ENCODE data around the gene DIAPH3.

Gene DIAPH3

DNA sequence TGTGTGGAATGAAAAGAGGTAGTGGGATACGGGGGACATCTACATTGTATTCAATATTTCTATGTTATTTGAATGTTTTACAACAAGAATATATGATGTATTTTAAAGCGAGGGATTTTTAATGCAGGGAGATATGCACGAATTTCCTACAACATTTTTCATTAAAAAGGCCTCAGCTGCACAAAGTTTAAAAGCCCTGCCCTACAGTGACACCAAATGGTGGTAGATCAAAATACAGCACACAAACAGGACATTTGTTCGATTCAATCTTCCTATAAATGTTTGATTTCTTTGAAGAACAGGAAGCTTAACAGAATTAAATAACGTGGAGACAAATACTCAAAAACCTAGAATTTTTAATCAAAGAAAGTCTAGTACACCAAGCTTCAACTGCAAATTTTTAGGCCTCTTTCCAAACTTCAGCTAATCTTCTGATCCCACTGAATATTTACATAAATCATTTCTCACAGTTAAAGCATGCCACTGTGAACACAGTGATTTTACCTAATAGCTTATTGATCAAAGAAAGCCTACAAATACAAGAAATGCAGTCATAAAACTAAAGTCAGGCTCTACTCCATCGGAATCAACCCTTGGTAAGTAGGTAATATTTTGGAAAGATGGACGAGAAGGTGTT, 257.2 kb downstream of the DIAPH3 start:
- no peaks in the 10 kb centered on the region for H3K36me3 ChIP-seq (ENCODE audit: control insufficient read depth, low read length)
- H4K20me1 ChIP-seq (ENCODE audit: control insufficient read depth, insufficient read depth, low read depth, low read length) = no peaks in the 10 kb centered on the region
- H3K9me2 ChIP-seq (replicated peaks; ENCODE audit: control insufficient read depth, low read length) = no peaks in the 10 kb centered on the region
- no peak overlapping the region for H3K27ac ChIP-seq (ENCODE audit: low read depth, low read length)
- no peaks in the 10 kb centered on the region for H3K79me2 ChIP-seq (ENCODE audit: control insufficient read depth, low read length)
- H3K4me3 ChIP-seq (ENCODE audit: low read length) = no peak overlapping the region
- no peaks in the 10 kb centered on the region for H3K27me3 ChIP-seq (ENCODE audit: control insufficient read depth, low read length)
- H3F3A ChIP-seq (ENCODE audit: control insufficient read depth, insufficient read depth) = no peaks in the 10 kb centered on the region
- TF ChIP-seq CTCF (IDR thresholded peaks at IDR 0.05; ENCODE audit: low read depth, low read length, poor library complexity, severe bottlenecking) (peak; percentile 56), EZH2phosphoT487 (IDR thresholded peaks at IDR 0.05; ENCODE audit: borderline replicate concordance, low read length) (no peak)
- no peaks in the 10 kb centered on the region for H3K4me1 ChIP-seq (ENCODE audit: control insufficient read depth, low read length)
- no peaks in the 10 kb centered on the region for H3K9me3 ChIP-seq (ENCODE audit: control insufficient read depth, insufficient read depth, low read length)
- no peak overlapping the region for H3K4me2 ChIP-seq (ENCODE audit: low read length)

GRCh38 chr13:59901191-59901590, 262.5 kb downstream of the DIAPH3 start:
- Histone ChIP-seq H3K9me3 (ENCODE audit: control insufficient read depth, insufficient read depth, low read length) (no peaks in the 10 kb centered on the region), H4K20me1 (ENCODE audit: control insufficient read depth, insufficient read depth, low read depth, low read length) (no peaks in the 10 kb centered on the region), H3K79me2 (ENCODE audit: control insufficient read depth, low read length) (no peaks in the 10 kb centered on the region), H3K36me3 (ENCODE audit: control insufficient read depth, low read length) (no peaks in the 10 kb centered on the region), H3K27me3 (ENCODE audit: control insufficient read depth, low read length) (no peaks in the 10 kb centered on the region), H3K4me1 (ENCODE audit: control insufficient read depth, low read length) (no peaks in the 10 kb centered on the region), H3K9me2 (replicated peaks; ENCODE audit: control insufficient read depth, low read length) (no peaks in the 10 kb centered on the region), H3F3A (ENCODE audit: control insufficient read depth, insufficient read depth) (no peaks in the 10 kb centered on the region), H3K4me3 (ENCODE audit: low read length) (no peak overlapping the region), H3K27ac (ENCODE audit: low read depth, low read length) (no peak overlapping the region), H3K4me2 (ENCODE audit: low read length) (no peak overlapping the region)
- TF ChIP-seq EZH2phosphoT487 (IDR thresholded peaks at IDR 0.05; ENCODE audit: borderline replicate concordance, low read length) (no peak), CTCF (IDR thresholded peaks at IDR 0.05; ENCODE audit: low read depth, low read length, poor library complexity, severe bottlenecking) (no peak)

DNA sequence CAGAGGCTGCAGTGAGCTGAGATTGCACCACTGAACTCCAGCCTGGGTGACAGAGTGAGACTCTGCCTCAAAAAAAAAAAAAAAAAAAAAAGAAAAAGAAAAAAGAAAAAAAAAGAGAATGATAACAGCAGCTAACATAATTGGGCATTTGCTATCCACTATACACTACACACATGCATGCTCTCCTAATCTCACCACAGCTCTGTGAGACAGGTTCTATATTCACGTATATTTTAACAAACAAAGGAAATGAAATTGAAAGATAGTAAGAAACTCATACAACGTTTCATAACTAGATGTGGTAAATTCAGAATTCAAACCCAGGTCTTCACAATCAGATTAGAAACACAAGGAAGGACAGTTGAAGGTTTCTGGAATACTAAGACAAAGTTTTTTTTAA, 265.7 kb downstream of the DIAPH3 start:
- Histone ChIP-seq H3K36me3 (ENCODE audit: control insufficient read depth, low read length) (no peaks in the 10 kb centered on the region; the same call in 1 of the 2 replicates), H3K9me3 (ENCODE audit: control insufficient read depth, insufficient read depth, low read length) (no peaks in the 10 kb centered on the region), H3K4me3 (ENCODE audit: low read length) (no peak overlapping the region), H3K79me2 (ENCODE audit: control insufficient read depth, low read length) (no peaks in the 10 kb centered on the region), H3K9me2 (replicated peaks; ENCODE audit: control insufficient read depth, low read length) (no peaks in the 10 kb centered on the region), H3K27ac (ENCODE audit: low read depth, low read length) (no peak overlapping the region), H3F3A (ENCODE audit: control insufficient read depth, insufficient read depth) (no peaks in the 10 kb centered on the region), H3K4me1 (ENCODE audit: control insufficient read depth, low read length) (no peaks in the 10 kb centered on the region), H4K20me1 (ENCODE audit: control insufficient read depth, insufficient read depth, low read depth, low read length) (no peaks in the 10 kb centered on the region), H3K27me3 (ENCODE audit: control insufficient read depth, low read length) (no peaks in the 10 kb centered on the region), H3K4me2 (ENCODE audit: low read length) (no peak overlapping the region)
- TF ChIP-seq EZH2phosphoT487 (IDR thresholded peaks at IDR 0.05; ENCODE audit: borderline replicate concordance, low read length) (no peak), CTCF (IDR thresholded peaks at IDR 0.05; ENCODE audit: low read depth, low read length, poor library complexity, severe bottlenecking) (no peak)

All from DOHH2 (cell line).